Ascending aorta (tissue), 2 donors: ENCODE results near the gene CHAT. TPM values are rescaled to one million over a fixed set of nuclear protein-coding genes. Genes with fewer than 3 reads are reported as not detected.

Experiments used
- DNase-seq, 2 donors: peaks; one replicate each; pipeline ENCODE4 v3.0.0-alpha.2; 2019; ENCODE audit warnings: low spot score in 2 of 2
- H3K27ac ChIP-seq, 2 donors: fragments of 200-600 bp; sonication (generic); one replicate each; pipeline ENCODE4 v1.5.1; 2016 to 2017; ENCODE audit warnings: mild to moderate bottlenecking in 1 of 2
- H3K27me3 ChIP-seq: fragments of 200-600 bp; sonication (generic); one replicate; pipeline ENCODE4 v1.5.1; 2017
- H3K36me3 ChIP-seq, 2 donors: fragments of 200-600 bp; sonication (generic); one replicate each; pipeline ENCODE4 v1.5.1; 2016
- H3K4me1 ChIP-seq, 2 donors: fragments of 200-600 bp; sonication (generic); one replicate each; pipeline ENCODE4 v1.5.1; 2016 to 2017; ENCODE audit warnings: mild to moderate bottlenecking in 1 of 2
- H3K4me3 ChIP-seq, 2 donors: fragments of 200-600 bp; sonication (generic); one replicate each; pipeline ENCODE4 v1.5.1; 2016 to 2017; ENCODE audit warnings: mild to moderate bottlenecking in 1 of 2
- H3K9me3 ChIP-seq, 2 donors: fragments of 200-600 bp; sonication (generic); one replicate each; pipeline ENCODE4 v1.5.1; 2016
- CTCF ChIP-seq, 3 experiments: fragments of 200-600 bp in 2 of 3; fragments of 450-650 bp in 1 of 3; sonication (generic) in 2 of 3; IDR thresholded peaks; one replicate each; pipeline ENCODE4 v1.5.1; 2016 to 2019; ENCODE audit warnings: antibody characterized with exemption in 3 of 3, mild to moderate bottlenecking in 1 of 3, moderate library complexity in 1 of 3
- intact Hi-C: fragments of 100-400 bp; cut with DNase I; formaldehyde crosslinking; loops from one replicate; pipeline ENCODE4 v1.15.1; 2023
- total RNA-seq: library from RNA; depleted of rRNA; stranded (reverse); fragments of >200 nt; gene quantifications from one replicate; pipeline ENCODE4 v1.1.0, GENCODE V29; 2016

CHAT gene
- total RNA-seq, 1 donor from 2014 or later: not detected

GRCh38 chr10:49621561-49621960, 7.7 kb downstream of the CHAT start:
- H3K36me3 ChIP-seq: no peaks in the 10 kb centered on the region
- no peak overlapping the region for H3K27ac ChIP-seq
- no peaks in the 10 kb centered on the region for H3K9me3 ChIP-seq
- no peak overlapping the region for H3K4me3 ChIP-seq
- DNase-seq: peak in 1 of 2 donors; percentile 47
- no peak for TF ChIP-seq CTCF (IDR thresholded peaks at IDR 0.05)
- no peaks in the 10 kb centered on the region for H3K4me1 ChIP-seq
- H3K27me3 ChIP-seq: no peaks in the 10 kb centered on the region
- intact Hi-C loops: no loop called here

GRCh38 chr10:49622426-49623425, 8.9 kb downstream of the CHAT start:
- no peak for TF ChIP-seq CTCF (IDR thresholded peaks at IDR 0.05)
- no peak overlapping the region for H3K4me3 ChIP-seq
- no peak overlapping the region for H3K27ac ChIP-seq
- H3K36me3 ChIP-seq: no peaks in the 10 kb centered on the region
- DNase-seq: peak in 1 of 2 donors; percentile 30
- H3K27me3 ChIP-seq: no peaks in the 10 kb centered on the region
- intact Hi-C loops: no loop called here
- no peaks in the 10 kb centered on the region for H3K4me1 ChIP-seq
- no peaks in the 10 kb centered on the region for H3K9me3 ChIP-seq

- TF ChIP-seq CTCF (IDR thresholded peaks at IDR 0.05): no peak
- H3K9me3 ChIP-seq: no peaks in the 10 kb centered on the region
- no peak overlapping the region for H3K4me3 ChIP-seq
- H3K27ac ChIP-seq: no peak overlapping the region
- peak in 1 of 2 donors; percentile 35 for DNase-seq
- no peaks in the 10 kb centered on the region for H3K27me3 ChIP-seq
- intact Hi-C loops: no loop called here
- H3K4me1 ChIP-seq: no peaks in the 10 kb centered on the region
- no peaks in the 10 kb centered on the region for H3K36me3 ChIP-seq
Measured at GRCh38 chr10:49624629-49625028, 10.8 kb downstream of the CHAT start.

GRCh38 chr10:49625411-49625810, 11.6 kb downstream of the CHAT start:
- DNase-seq: peak in 1 of 2 donors; percentile 52
- no peaks in the 10 kb centered on the region for H3K36me3 ChIP-seq
- H3K4me1 ChIP-seq: no peaks in the 10 kb centered on the region
- intact Hi-C loops: no loop called here
- H3K27ac ChIP-seq: no peak overlapping the region
- TF ChIP-seq CTCF (IDR thresholded peaks at IDR 0.05): no peak
- H3K27me3 ChIP-seq: no peaks in the 10 kb centered on the region
- no peak overlapping the region for H3K4me3 ChIP-seq
- H3K9me3 ChIP-seq: no peaks in the 10 kb centered on the region

- intact Hi-C loops: no loop called here
Measured at GRCh38 chr10:49627038-49627437, 13.2 kb downstream of the CHAT start.

More at GRCh38 chr10:49627038-49627437, 13.2 kb downstream of the CHAT start:
- no peak overlapping the region for H3K4me3 ChIP-seq
- no peak for TF ChIP-seq CTCF (IDR thresholded peaks at IDR 0.05)
- DNase-seq: no peak
- no peaks in the 10 kb centered on the region for H3K9me3 ChIP-seq
- no peaks in the 10 kb centered on the region for H3K36me3 ChIP-seq
- H3K27ac ChIP-seq: no peak overlapping the region
- H3K27me3 ChIP-seq: no peaks in the 10 kb centered on the region
- H3K4me1 ChIP-seq: no peaks in the 10 kb centered on the region
